GM18873 (cell line): ENCODE data around the gene DDX47.
"Not testable (repeated sequence)": the region's sequence is repeated elsewhere in the genome, so short reads cannot be mapped to it uniquely, and the experiment has no call there.

Source experiments
- ATAC-seq: cut with Tn5 transposase; IDR thresholded peaks from one replicate; pipeline ENCODE4 v1.9.1; 2021; ENCODE audit warnings: mild to moderate bottlenecking, moderate library complexity, moderate number of reproducible peaks; ENCODE audit not compliant: unreplicated experiment, low FRiP score

Gene DDX47

GRCh38 chr12:12868477-12869235 lies 55.5 kb downstream of the DDX47 start:
- no peak for ATAC-seq

- ATAC-seq = no peak
These were observed 57.3 kb downstream of the DDX47 start for GRCh38 chr12:12870465-12870864.

GRCh38 chr12:12871587-12872138 lies 58.5 kb downstream of the DDX47 start:
- ATAC-seq = no peak

- no peak for ATAC-seq
These were observed 59.2 kb downstream of the DDX47 start for GRCh38 chr12:12872139-12872933.

- no peak for ATAC-seq
These were observed 59.8 kb downstream of the DDX47 start for GRCh38 chr12:12872934-12873275.

GRCh38 chr12:12874029-12874428 lies 60.9 kb downstream of the DDX47 start:
- ATAC-seq = no peak

- ATAC-seq = not testable (repeated sequence)
These were observed 62.2 kb downstream of the DDX47 start for GRCh38 chr12:12875301-12875700.

- no peak for ATAC-seq
These were observed 64.1 kb downstream of the DDX47 start for GRCh38 chr12:12877153-12877768.

GRCh38 chr12:12877781-12878455 lies 64.8 kb downstream of the DDX47 start:
- ATAC-seq = no peak
